GM12878 (cell line): ENCODE measurements around the gene CRB3.

Experiments
- BHLHE40 ChIP-seq, 2 experiments: fragments of 450-650 bp in 1 of 2; IDR thresholded peaks; 2 replicates each; pipeline ENCODE4 v1.6.1; 2011 to 2017; ENCODE audit warnings: low read depth in 2 of 2, borderline replicate concordance in 1 of 2, improper control_type of control experiment in 1 of 2, low read length in 1 of 2, mild to moderate bottlenecking in 1 of 2
- CTCF ChIP-seq, 3 experiments: IDR thresholded peaks in 2 of 3; conservative IDR thresholded peaks in 1 of 3; 2 replicates each; pipeline ENCODE4 v1.5.1; 2011; ENCODE audit warnings: low read depth in 3 of 3, low read length in 3 of 3, mild to moderate bottlenecking in 3 of 3, control low read depth in 2 of 3, moderate library complexity in 2 of 3, inconsistent platforms in 1 of 3, mixed read lengths in 1 of 3; ENCODE audit not compliant: control insufficient read depth in 2 of 3, insufficient read depth in 1 of 3; ENCODE audit errors: extremely low read depth in 1 of 3
- EZH2 ChIP-seq: IDR thresholded peaks from 2 replicates; pipeline ENCODE4 v1.6.1; 2012; ENCODE audit warnings: low read depth, mild to moderate bottlenecking, control low read depth, inconsistent platforms, low read length, borderline replicate concordance; ENCODE audit not compliant: control insufficient read depth
- FOXK2 ChIP-seq: fragments of 450-650 bp; IDR thresholded peaks from 2 replicates; pipeline ENCODE4 v1.6.1; 2017; ENCODE audit warnings: mild to moderate bottlenecking, moderate library complexity
- JUND ChIP-seq: IDR thresholded peaks from 2 replicates; pipeline ENCODE4 v1.6.1; 2012; ENCODE audit warnings: low read depth, mild to moderate bottlenecking, low read length, improper control_type of control experiment, moderate library complexity
- STAT1 ChIP-seq: fragments of 450-650 bp; conservative IDR thresholded peaks from 2 replicates; pipeline ENCODE4 v1.6.1; 2014; ENCODE audit warnings: antibody characterized with exemption, mild to moderate bottlenecking
- USF2 ChIP-seq: IDR thresholded peaks from 2 replicates; pipeline ENCODE4 v1.6.1; 2011; ENCODE audit warnings: low read depth, low read length, improper control_type of control experiment, borderline replicate concordance

GRCh38 chr19:6500837-6501739, 37.0 kb downstream of the CRB3 start:
- no peak for TF ChIP-seq USF2
- TF ChIP-seq FOXK2 = no peak
- TF ChIP-seq STAT1 = no peak
- TF ChIP-seq CTCF (IDR thresholded peaks at IDR 0.05 in 2 of 3, conservative IDR thresholded peaks at IDR 0.05 in 1 of 3; ENCODE audit: control insufficient read depth in 2 of 3, extremely low read depth in 1 of 3, insufficient read depth in 1 of 3, low read depth in 3 of 3, low read length in 3 of 3) = no peak
- no peak for TF ChIP-seq JUND
- no peak for TF ChIP-seq EZH2
- TF ChIP-seq BHLHE40 (IDR thresholded peaks at IDR 0.05; ENCODE audit: borderline replicate concordance in 1 of 2, low read depth in 2 of 2, low read length in 1 of 2) = no peak
